ENCODE results near the gene COL19A1.

DNA sequence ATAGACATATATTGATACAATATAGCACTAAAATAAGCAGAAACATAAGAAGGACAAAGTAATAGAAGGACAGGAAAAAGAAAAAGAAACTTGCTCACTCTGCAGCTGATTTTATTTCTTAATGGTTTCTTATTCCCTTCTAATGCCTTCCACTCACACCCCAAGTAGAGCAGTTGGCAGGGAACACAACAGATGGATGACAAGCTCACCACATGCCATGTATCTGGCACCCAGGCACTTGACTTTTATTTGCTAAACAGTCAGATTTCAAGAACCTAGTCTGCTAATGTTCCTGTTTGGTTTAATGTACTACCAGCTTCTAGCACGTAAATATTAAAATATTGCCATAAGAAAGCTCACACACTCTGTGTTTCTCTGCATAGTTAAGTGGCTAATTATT is 87.1 kb downstream of the COL19A1 start:
- no peak for TF ChIP-seq EZH2 (IDR thresholded peaks at IDR 0.05; ENCODE audit: low read length)
- TF ChIP-seq, protein P1, sequence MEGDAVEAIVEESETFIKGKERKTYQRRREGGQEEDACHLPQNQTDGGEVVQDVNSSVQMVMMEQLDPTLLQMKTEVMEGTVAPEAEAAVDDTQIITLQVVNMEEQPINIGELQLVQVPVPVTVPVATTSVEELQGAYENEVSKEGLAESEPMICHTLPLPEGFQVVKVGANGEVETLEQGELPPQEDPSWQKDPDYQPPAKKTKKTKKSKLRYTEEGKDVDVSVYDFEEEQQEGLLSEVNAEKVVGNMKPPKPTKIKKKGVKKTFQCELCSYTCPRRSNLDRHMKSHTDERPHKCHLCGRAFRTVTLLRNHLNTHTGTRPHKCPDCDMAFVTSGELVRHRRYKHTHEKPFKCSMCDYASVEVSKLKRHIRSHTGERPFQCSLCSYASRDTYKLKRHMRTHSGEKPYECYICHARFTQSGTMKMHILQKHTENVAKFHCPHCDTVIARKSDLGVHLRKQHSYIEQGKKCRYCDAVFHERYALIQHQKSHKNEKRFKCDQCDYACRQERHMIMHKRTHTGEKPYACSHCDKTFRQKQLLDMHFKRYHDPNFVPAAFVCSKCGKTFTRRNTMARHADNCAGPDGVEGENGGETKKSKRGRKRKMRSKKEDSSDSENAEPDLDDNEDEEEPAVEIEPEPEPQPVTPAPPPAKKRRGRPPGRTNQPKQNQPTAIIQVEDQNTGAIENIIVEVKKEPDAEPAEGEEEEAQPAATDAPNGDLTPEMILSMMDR (optimal IDR thresholded peaks at IDR 0.05 in 1 of 3, IDR thresholded peaks at IDR 0.05 in 1 of 3, conservative IDR thresholded peaks at IDR 0.05 in 1 of 3; ENCODE audit: extremely low read depth in 1 of 3, insufficient read depth in 2 of 3, low read length in 3 of 3) = no peak

All from keratinocyte (primary cell).